Nephron (organoid): Measurements from ENCODE around the gene COL1A2.
A peak's percentile ranks its signal among the peaks of the same experiment; 100 is the strongest.

Experiments
- H3K27ac Mint-ChIP-seq, 3 experiments: 2 replicates each; pipeline ENCODE4 v1.8.0; 2020; ENCODE audit warnings: mixed read lengths in 3 of 3, mild to moderate bottlenecking in 2 of 3, moderate library complexity in 1 of 3
- H3K27me3 Mint-ChIP-seq: 2 replicates; pipeline ENCODE4 v1.8.0; 2021; ENCODE audit warnings: low read depth, mild to moderate bottlenecking, moderate library complexity, mixed read lengths
- H3K36me3 Mint-ChIP-seq: 2 replicates; pipeline ENCODE4 v1.8.0; 2020; ENCODE audit warnings: low read depth, mixed read lengths
- H3K4me1 Mint-ChIP-seq: 2 replicates; pipeline ENCODE4 v1.8.0; 2020; ENCODE audit warnings: mixed read lengths
- H3K4me3 Mint-ChIP-seq, 3 experiments: 2 replicates each; pipeline ENCODE4 v1.8.0; 2020; ENCODE audit warnings: mild to moderate bottlenecking in 3 of 3, mixed read lengths in 3 of 3, moderate library complexity in 2 of 3
- H3K9me3 Mint-ChIP-seq: 2 replicates; pipeline ENCODE4 v1.8.0; 2020; ENCODE audit warnings: mixed read lengths
- CTCF ChIP-seq, 3 experiments: fragments of 200-600 bp; sonication (generic); IDR thresholded peaks; one replicate each; pipeline ENCODE4 v1.5.0; 2021; ENCODE audit warnings: antibody characterized with exemption in 3 of 3; ENCODE audit not compliant: unreplicated experiment in 3 of 3

COL1A2 gene

GRCh38 chr7:94436700-94437099 lies 42.0 kb downstream of the COL1A2 start:
- Mint-ChIP-seq H3K27ac (peak overlapping the region in 2 of 3 experiments; percentile 15 to 29), H3K4me3 (no peak overlapping the region), H3K27me3 (no peaks in the 10 kb centered on the region), H3K36me3 (no peaks in the 10 kb centered on the region), H3K9me3 (no peaks in the 10 kb centered on the region), H3K4me1 (peaks cover 35% of the 10 kb centered on the region)
- TF ChIP-seq CTCF (IDR thresholded peaks at IDR 0.05; ENCODE audit: unreplicated experiment in 3 of 3), result no peak

- no peaks in the 10 kb centered on the region for H3K27me3 Mint-ChIP-seq
- peak overlapping the region in 2 of 3 experiments; percentile 15 to 21 for H3K27ac Mint-ChIP-seq
- peaks cover 3% of the 10 kb centered on the region for H3K9me3 Mint-ChIP-seq
- TF ChIP-seq CTCF (IDR thresholded peaks at IDR 0.05; ENCODE audit: unreplicated experiment in 3 of 3), result no peak
- peaks cover 57% of the 10 kb centered on the region for H3K4me1 Mint-ChIP-seq
- no peak overlapping the region for H3K4me3 Mint-ChIP-seq
- no peaks in the 10 kb centered on the region for H3K36me3 Mint-ChIP-seq
Measured at GRCh38 chr7:94439893-94440381, 45.2 kb downstream of the COL1A2 start.

- Mint-ChIP-seq H3K9me3 (peaks cover 3% of the 10 kb centered on the region), H3K27ac (peak overlapping the region; percentile 15 to 30 (median 21)), H3K36me3 (no peaks in the 10 kb centered on the region), H3K4me3 (no peak overlapping the region), H3K27me3 (no peaks in the 10 kb centered on the region), H3K4me1 (peaks cover 63% of the 10 kb centered on the region)
- no peak for TF ChIP-seq CTCF (IDR thresholded peaks at IDR 0.05; ENCODE audit: unreplicated experiment in 3 of 3)
Measured at GRCh38 chr7:94440451-94441039, 45.9 kb downstream of the COL1A2 start.

GRCh38 chr7:94441138-94441537 lies 46.4 kb downstream of the COL1A2 start:
- Mint-ChIP-seq H3K9me3 (peaks cover 3% of the 10 kb centered on the region), H3K4me3 (no peak overlapping the region), H3K36me3 (no peaks in the 10 kb centered on the region), H3K27me3 (no peaks in the 10 kb centered on the region), H3K4me1 (peaks cover 65% of the 10 kb centered on the region), H3K27ac (peak overlapping the region; percentile 15 to 30 (median 16))
- TF ChIP-seq CTCF (IDR thresholded peaks at IDR 0.05; ENCODE audit: unreplicated experiment in 3 of 3), result no peak

GRCh38 chr7:94442639-94443038 lies 47.9 kb downstream of the COL1A2 start:
- TF ChIP-seq CTCF (IDR thresholded peaks at IDR 0.05; ENCODE audit: unreplicated experiment in 3 of 3), result no peak
- Mint-ChIP-seq H3K36me3 (no peaks in the 10 kb centered on the region), H3K9me3 (peaks cover 3% of the 10 kb centered on the region), H3K27me3 (no peaks in the 10 kb centered on the region), H3K27ac (peak overlapping the region in 2 of 3 experiments; percentile 25 to 26), H3K4me1 (peaks cover 53% of the 10 kb centered on the region), H3K4me3 (no peak overlapping the region)

- Mint-ChIP-seq H3K9me3 (peaks cover 3% of the 10 kb centered on the region), H3K27ac (peak overlapping the region in 1 of 3 experiments; percentile 91), H3K4me3 (no peak overlapping the region), H3K27me3 (no peaks in the 10 kb centered on the region), H3K4me1 (peaks cover 52% of the 10 kb centered on the region), H3K36me3 (no peaks in the 10 kb centered on the region)
- no peak for TF ChIP-seq CTCF (IDR thresholded peaks at IDR 0.05; ENCODE audit: unreplicated experiment in 3 of 3)
Measured at GRCh38 chr7:94444813-94445212, 50.1 kb downstream of the COL1A2 start.
